ENCODE measurements around the gene FLNC.

GRCh38 chr7:128845475-128845874 lies 15.3 kb downstream of the FLNC start:
- TF ChIP-seq CTCF (IDR thresholded peaks at IDR 0.05) (no peak), POLR2A (IDR thresholded peaks at IDR 0.05) (no peak)

All from testis (tissue), 2 donors.